WERI-Rb-1 (cell line): ENCODE data around the gene DLG1.

Source experiments
- DNase-seq: peaks from one replicate; pipeline ENCODE4 v3.0.0-alpha.2; 2020
- H3K27ac ChIP-seq: fragments of 250-450 bp; sonication (Bioruptor Pico); 2 replicates; pipeline ENCODE4 v1.5.1; 2020; ENCODE audit warnings: mild to moderate bottlenecking, moderate library complexity
- H3K27me3 ChIP-seq: fragments of 250-450 bp; sonication (Bioruptor Pico); 2 replicates; pipeline ENCODE4 v1.5.1; 2021; ENCODE audit warnings: mild to moderate bottlenecking, low read depth, moderate library complexity; ENCODE audit not compliant: insufficient read depth, severe bottlenecking
- H3K36me3 ChIP-seq: fragments of 250-450 bp; sonication (Bioruptor Pico); 2 replicates; pipeline ENCODE4 v1.5.1; 2020; ENCODE audit warnings: mild to moderate bottlenecking, moderate library complexity
- H3K4me3 ChIP-seq: 2 replicates; pipeline ENCODE4 v1.5.1; 2011; ENCODE audit warnings: low read depth, mild to moderate bottlenecking, control low read depth, low read length
- H3K9me3 ChIP-seq: fragments of 250-450 bp; sonication (Bioruptor Pico); 2 replicates; pipeline ENCODE4 v1.5.1; 2021; ENCODE audit warnings: mild to moderate bottlenecking, moderate library complexity; ENCODE audit not compliant: severe bottlenecking
- CTCF ChIP-seq: IDR thresholded peaks from 2 replicates; pipeline ENCODE4 v1.5.1; 2011; ENCODE audit warnings: low read depth, mild to moderate bottlenecking, control low read depth, inconsistent platforms, low read length

The DLG1 gene

GRCh38 chr3:197293605-197294237 lies 4.7 kb downstream of the DLG1 start:
- no peak for TF ChIP-seq CTCF
- Histone ChIP-seq H3K4me3 (no peak overlapping the region), H3K36me3 (peaks cover 18% of the 10 kb centered on the region), H3K27me3 (no peaks in the 10 kb centered on the region), H3K9me3 (no peaks in the 10 kb centered on the region), H3K27ac (no peak overlapping the region)
- DNase-seq = no peak

- no peak for TF ChIP-seq CTCF
- H3K36me3 ChIP-seq = peaks cover 18% of the 10 kb centered on the region
These were observed 5.8 kb downstream of the DLG1 start for GRCh38 chr3:197292648-197293047.

DNA sequence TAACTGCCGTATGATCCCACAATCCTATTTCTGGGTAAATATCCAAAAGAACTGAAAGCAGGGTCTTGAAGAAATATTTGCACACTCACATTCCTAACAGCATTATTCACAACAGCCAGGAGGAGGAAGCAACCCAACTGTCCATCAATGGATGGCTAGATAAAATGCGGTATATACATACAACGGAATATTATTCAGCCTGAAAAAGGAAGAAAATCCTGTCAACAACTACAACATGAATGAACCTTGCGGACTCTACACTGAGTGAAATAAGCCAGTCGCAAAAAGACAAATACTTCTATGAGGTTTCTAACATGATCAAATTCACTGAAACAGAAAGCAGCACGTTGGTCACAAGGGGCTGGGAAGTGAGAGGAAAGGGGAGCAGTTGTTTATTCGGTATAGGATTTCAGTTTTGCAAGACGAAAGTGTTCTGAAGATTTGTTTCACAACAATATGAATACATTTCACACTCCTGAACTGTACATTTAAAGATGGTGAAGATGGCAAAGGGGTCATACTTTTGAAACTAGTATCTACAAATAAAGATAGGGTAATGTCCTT lies 6.2 kb downstream of the DLG1 start:
- Histone ChIP-seq H3K9me3 (no peaks in the 10 kb centered on the region), H3K36me3 (peaks cover 18% of the 10 kb centered on the region), H3K27me3 (no peaks in the 10 kb centered on the region), H3K27ac (no peak overlapping the region), H3K4me3 (no peak overlapping the region)
- TF ChIP-seq CTCF = no peak
- DNase-seq = no peak

More at GRCh38 chr3:197292648-197293047, 5.8 kb downstream of the DLG1 start:
- no peaks in the 10 kb centered on the region for H3K9me3 ChIP-seq
- no peak overlapping the region for H3K27ac ChIP-seq
- H3K27me3 ChIP-seq = no peaks in the 10 kb centered on the region
- no peak overlapping the region for H3K4me3 ChIP-seq
- no peak for DNase-seq

DNA sequence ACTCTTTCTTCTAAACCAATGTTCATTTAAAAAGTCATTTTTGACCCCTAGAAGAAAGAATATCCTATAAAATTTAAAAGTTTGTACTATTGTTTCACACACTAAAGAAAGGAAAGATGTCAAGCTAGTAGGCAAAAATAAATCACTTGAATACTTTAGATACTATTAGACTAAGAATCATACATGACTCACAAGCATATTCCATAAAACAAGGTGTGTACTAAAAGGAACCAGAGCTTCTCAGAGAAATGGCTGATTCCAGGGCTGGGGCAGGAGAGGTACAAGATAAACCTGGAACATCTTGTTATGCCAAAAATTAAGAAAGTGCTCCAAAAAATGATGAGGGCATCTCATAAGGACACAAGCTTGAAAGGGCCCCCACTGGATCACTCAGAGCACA lies 8.7 kb downstream of the DLG1 start:
- peaks cover 4% of the 10 kb centered on the region for H3K36me3 ChIP-seq
- no peaks in the 10 kb centered on the region for H3K9me3 ChIP-seq
- TF ChIP-seq CTCF = no peak
- H3K27me3 ChIP-seq = no peaks in the 10 kb centered on the region
- DNase-seq = no peak
- H3K4me3 ChIP-seq = no peak overlapping the region
- no peak overlapping the region for H3K27ac ChIP-seq

DNA sequence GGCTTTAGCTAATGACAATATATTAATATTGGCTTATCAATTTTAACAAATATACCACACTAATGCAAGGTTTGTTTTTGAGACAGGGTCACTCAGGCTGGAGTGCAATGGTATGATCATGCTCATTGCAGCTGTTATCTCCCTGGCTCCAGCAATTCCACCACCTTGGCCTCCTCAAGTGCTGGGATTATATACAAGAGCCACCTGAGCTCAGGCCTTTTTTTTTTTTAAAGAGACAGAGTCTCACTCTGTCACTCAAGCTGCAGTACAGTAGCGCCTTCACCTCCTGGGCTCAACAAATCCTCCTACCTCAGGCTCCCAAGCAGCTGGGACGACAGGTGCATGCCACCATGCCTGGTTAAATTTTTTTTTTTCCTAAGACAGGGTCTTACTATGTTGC lies 11.7 kb downstream of the DLG1 start:
- Histone ChIP-seq H3K9me3 (no peaks in the 10 kb centered on the region), H3K4me3 (no peak overlapping the region), H3K27me3 (no peaks in the 10 kb centered on the region), H3K36me3 (peaks cover 8% of the 10 kb centered on the region), H3K27ac (no peak overlapping the region)
- no peak for DNase-seq
- TF ChIP-seq CTCF = no peak

DNA sequence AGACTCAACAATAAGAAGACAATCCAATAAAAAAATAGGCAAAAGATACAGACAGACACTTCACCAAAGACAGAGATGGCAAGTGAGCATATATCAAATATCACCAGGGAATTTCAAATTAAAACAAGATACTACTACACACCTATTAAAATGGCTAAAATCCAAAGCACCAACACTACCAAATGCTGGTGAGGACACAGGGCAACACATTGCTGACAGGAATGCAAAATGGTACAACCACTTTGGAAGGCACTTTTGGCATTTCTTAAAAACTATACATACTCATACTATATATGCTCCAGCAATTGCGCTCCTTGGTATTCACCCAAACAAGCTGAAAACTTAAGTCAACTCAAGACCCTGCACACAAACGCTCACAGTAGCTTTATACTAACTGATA lies 12.9 kb downstream of the DLG1 start:
- H3K9me3 ChIP-seq = no peaks in the 10 kb centered on the region
- no peak for TF ChIP-seq CTCF
- H3K27me3 ChIP-seq = no peaks in the 10 kb centered on the region
- H3K36me3 ChIP-seq = peaks cover 13% of the 10 kb centered on the region
- H3K27ac ChIP-seq = no peak overlapping the region
- no peak for DNase-seq
- H3K4me3 ChIP-seq = no peak overlapping the region
